NCI-H2107 treated with DMSO at 0.1 percent for 48 hours (cell line): ENCODE data around the gene PRKN.

Source experiments
- DNase-seq: peaks from one replicate; lab custom pipeline; 2025; ENCODE audit not compliant: unreplicated experiment; lab: John Stamatoyannopoulos, UW

PRKN gene

DNA sequence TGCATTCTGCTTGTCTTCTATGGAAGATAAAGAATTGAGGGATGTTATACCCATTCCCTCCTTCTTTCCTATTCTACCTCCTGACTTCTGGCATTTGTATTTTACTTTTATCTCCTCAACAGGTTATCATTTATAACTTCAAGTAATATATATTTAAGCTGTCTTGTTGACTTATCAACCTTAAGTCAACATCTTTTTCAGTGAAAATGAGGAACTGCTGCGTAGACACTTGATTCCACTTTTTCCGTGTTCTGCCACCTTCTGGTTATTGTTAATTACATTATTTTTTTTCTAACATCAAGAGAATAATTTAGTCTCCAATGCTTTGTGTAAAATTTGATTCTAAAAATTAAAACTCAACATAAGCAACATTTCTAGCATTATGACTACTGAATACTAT, 107.5 kb downstream of the PRKN start:
- DNase-seq: no peak

DNA sequence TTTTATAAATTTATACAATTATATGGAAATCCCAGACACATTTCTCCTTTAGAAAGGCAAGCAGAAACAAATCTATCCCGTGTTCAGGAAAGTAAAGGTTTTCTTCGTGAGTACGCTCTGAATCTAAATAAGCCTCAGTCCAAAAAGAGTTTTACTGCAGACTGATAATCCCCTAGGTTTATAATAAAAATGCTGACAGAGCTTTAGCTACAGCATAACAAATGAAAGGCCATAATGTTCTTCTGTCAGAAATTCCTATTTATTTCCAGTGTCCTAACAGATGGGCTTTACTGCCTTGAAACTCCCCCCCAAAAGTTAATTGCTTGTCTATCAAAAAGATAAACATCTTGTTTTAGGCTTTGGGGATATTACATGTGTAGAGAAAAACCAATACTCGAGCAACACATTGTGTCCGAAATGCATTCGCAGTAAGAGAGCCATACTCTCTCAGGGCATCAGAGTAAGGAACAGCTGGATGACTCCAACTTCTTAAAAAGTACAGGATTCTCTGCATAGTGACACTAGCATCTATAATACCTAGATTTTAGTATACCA, 109.0 kb downstream of the PRKN start:
- DNase-seq: no peak

- no peak for DNase-seq
Observed at GRCh38 chr6:162615016-162615705, 112.4 kb downstream of the PRKN start.

DNA sequence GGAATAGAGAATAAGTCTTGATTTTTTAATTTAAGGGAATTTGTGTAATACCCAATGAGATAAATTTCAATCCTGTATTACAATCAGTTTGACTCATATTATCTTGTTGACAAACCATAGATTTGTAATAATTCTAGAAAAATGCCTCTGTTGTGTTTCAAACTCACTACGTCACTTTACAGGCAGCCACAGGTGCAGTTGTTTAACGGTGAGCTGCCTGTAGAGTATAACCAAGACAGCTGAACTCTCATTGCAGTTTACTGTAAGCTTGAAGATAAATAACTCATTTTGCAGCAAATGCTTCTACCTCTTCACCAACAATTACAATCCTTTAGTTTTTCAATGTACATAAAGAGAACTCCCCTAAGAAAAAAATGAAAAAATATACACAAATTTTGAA, 114.3 kb downstream of the PRKN start:
- no peak for DNase-seq

- DNase-seq: no peak
Observed at GRCh38 chr6:162612613-162613012, 115.0 kb downstream of the PRKN start.

GRCh38 chr6:162610351-162610750, 117.2 kb downstream of the PRKN start:
- no peak for DNase-seq

DNA sequence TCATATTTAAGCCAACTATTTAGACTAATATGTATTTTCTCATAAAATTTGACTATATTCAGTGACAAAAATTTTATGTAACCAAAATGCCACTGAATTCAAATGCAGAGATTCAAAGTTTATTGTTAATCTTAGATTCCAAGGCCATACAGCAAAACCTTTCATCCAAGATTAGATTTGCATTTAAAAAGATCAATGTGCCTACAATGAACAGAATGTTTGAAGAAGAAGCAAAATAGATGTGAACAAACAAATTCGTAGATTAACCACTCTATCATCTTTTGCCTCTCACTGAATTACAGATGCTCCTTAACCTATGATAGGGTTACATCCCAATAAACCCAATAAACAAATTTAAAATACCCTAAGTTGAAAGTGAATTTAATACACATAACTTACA, 121.7 kb downstream of the PRKN start:
- no peak for DNase-seq

- no peak for DNase-seq
Observed at GRCh38 chr6:162603231-162604015, 124.1 kb downstream of the PRKN start.

DNA sequence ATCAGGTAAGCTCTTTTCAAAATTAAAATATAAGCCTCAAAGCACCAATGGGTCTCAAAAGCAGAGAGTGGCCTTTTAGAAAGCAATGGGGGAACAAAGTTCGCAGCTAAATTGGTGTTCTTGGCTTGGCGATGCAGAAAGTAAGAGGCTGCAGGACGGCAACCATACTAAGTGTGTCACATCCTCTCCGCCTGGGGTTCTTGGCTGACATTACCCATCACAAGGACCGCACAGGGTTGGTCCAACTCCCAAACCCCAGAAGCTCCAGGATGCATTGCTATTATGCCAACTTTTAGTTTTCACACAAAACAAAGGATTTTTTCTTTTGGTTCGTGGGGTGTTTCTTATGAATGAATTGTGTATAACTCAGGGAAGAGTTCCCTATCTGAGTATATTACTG, 124.8 kb downstream of the PRKN start:
- no peak for DNase-seq

DNA sequence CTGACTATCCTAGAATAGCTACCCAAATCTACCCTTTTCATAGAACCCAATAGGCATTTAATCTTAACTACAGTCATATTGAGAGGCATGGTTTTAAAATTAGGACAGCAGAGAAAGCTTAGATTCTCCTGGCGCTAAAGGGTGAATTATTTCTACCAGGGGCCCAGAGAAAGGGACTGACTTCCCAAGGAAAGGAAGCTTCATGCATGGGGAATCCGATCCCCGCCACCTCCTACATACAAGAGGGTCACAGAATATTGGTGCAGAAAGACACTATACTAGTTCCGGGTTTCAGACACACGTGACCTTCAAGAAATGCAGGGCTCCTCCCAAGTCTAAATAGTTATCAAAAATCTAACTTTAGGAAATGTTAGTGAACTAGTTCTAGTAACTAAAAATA, 130.9 kb downstream of the PRKN start:
- no peak for DNase-seq

GRCh38 chr6:162591517-162591916, 136.0 kb downstream of the PRKN start:
- no peak for DNase-seq

DNA sequence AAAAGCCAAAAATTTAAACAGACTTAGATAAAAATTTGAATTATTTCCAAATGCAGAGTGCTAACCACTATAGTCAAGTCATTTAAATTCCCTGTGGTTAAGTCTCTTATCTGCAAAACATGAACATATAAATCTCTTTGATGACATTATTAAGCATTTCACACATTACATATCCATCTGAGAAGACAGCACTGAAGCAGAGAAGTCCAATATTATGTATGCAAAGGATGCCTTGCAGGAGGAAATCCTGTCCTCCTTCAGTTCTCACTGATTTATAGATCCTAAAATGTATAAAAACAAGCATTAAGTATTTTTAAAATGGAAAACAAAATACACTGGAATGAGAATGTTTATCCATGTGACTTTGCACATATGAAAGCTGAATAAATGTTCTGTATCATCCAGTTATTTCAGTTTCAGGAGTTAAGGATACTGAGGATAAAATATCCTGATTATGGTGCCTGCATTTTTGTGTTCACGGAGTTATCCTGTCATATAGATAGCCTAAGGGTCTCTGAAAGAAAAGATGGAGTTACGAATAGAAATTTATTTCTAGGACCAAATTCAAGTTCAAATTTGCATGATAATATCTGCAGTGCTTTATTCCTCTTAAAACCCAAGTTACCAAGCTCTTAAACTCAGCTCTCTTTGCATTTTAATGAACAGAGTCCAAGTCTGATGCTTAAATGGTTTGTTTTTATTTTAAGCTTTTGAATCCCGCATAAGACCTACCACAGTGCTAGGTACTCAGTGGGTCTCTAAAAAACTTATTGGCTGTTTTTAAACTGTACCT, 145.4 kb downstream of the PRKN start:
- no peak for DNase-seq

DNA sequence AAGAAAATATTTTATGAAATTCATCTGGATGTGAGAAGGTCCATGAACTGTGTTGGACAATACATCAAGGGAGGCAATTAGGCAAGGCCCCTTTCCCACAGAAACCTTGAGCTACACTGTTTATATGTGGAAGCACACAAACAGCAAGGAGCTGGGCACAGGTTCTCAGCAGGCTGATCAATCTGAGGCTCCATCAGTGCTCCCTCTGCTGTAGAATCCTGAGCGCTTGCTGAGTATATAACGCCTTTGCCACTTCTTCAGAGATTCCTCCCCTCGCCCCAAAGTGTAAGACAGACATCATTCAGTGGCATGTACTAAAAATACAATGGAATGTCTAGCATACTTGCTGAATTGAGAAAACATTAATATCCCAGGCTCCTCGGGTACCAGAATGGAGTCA, 146.9 kb downstream of the PRKN start:
- DNase-seq: no peak

DNA sequence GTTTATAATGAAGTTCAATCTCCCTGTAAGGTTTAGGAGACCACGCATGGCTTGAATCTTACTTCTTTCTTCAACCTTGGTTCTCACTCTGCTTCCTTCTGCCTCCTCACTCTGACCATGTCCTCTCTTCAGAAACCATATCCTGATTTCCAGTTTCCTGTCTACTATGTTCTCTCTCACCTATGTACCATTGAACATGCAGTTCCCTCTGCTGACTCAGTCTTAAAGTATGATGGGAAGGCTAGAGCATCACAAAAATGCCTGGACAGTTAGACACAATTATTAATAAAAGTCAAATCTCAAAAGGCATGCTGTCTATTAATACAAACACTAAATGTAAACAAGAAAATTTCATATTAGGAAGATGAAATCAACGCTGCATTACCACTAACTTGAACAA, 151.6 kb downstream of the PRKN start:
- no peak for DNase-seq

DNA sequence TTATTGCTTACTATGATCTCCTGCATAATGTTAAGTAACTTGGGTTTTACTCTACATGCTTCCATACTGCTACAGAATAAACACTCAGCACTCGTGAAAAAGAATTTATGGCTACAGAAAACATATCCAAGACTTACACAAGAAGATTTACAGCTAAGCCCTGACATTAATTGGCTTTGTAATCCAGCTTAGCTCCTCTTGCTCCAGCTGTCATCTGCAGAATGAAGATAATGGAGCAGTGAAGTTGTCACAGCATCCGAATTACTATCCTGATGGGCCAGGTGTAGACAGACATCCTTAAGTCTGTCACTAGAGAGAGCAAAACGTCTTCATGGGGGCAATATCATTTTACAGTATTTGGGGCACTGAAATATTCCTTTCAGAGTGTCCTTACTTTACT, 155.3 kb downstream of the PRKN start:
- DNase-seq: no peak

DNA sequence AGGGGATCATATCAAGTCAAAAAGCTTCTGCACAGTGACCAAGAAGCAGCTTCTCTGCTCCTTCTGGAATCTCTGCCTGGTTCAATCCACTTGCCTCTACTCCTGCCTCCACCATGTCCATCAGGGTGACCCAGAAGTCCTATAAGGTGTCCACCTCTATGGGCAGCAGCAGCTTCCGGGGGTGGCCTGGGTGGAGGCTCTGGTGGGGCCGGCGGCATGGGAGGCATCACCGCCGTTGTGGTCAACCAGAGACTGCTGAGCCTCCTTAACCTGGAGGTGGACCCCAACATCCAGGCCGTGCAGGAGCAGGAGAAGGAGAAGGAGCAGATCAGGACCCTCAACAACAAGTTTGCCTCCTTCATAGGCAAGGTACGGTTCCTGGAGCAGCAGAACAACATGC, 159.3 kb downstream of the PRKN start:
- DNase-seq: no peak

- DNase-seq: no peak
Observed at GRCh38 chr6:162562041-162562440, 165.5 kb downstream of the PRKN start.

DNA sequence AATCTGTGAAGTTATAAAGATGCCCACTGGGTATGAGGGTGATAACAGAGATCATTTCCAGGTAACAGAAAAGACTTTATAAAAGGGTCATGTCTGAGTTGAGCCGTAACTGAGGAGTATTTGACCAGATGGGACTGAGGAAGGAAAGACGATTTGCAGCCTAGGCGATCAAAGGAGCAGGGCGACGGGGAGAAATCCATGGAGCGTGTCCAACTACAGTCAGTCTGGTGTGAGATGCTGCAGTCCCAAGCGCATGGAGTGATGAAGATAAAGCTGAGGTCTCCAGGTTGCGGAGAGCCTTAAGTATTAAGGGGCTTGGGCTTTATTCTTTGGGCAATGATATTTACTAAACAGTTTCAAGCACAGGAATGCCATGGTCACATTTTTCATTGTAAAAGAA, 166.7 kb downstream of the PRKN start:
- DNase-seq: no peak

DNA sequence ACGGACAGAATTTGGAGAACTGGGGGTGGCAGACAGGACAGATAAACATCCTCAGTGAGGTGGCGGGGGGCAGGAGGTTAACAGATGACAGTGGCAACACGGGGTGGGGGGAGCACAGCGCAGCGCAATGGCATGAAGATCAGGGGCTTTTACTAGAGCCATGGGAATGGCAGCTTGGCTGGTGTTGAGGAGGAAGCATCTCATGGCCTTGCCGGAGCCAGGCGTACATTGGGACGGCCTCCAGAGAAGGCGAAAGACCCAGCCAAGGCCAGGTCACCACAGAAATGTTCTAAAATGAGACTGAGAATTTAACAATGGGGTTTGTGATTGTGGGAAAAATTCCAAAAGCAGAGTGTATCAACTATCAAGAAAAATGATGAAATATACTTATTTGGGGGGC, 173.0 kb downstream of the PRKN start:
- no peak for DNase-seq

DNA sequence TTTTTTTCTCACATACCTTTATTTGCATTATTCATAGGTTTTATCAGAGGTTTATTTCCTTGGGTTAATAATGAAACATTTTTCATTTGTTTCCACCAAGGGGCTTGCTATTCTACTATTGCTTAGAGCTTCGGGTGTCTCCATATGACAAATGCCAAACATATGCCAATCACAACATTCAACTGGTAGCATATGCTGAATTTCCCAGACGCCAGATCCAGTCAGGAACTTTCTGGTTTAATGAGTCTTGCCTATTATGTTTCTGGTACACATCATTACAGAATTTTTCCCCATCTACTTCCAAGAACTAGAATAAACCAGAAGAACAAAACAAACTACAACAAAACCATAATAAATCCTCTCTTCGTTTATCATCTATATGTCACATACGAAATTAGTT, 180.7 kb downstream of the PRKN start:
- no peak for DNase-seq

DNA sequence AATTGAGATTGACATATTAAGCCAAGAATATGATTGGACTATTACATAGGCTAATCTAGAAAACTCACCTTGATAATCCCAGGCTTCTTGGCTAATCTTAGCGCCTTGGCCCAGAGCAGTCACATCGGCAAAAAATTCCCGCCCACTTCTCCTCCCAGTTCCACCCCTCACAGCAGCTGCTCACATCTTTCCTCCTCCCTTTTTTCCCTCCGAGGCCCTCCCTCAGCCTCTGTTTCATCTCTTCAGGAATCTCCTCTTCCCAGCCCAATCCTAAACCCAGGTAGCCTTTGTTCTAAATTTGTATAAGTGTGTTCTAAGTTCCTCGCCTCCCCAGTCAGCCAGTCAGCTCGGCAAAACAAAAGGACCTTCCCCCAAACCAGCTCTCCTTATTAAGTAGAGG, 184.3 kb downstream of the PRKN start:
- no peak for DNase-seq
